ENCODE data around the gene PRELID1. TPM values are rescaled to one million over a fixed set of nuclear protein-coding genes. Genes with fewer than 3 reads are reported as not detected.

The PRELID1 gene
- total and polyA plus RNA-seq, 10 of the 15 experiments (the other 5 are each of a cell fraction or from before 2014, with no cell fraction given): 30.9 to 584 (median 254) TPM

- TF ChIP-seq USF2 (IDR thresholded peaks at IDR 0.05; ENCODE audit: borderline replicate concordance, low read depth, low read length): no peak
- TF ChIP-seq RB1 (IDR thresholded peaks at IDR 0.05; ENCODE audit: borderline replicate concordance): no peak
- TF ChIP-seq RCOR1 (conservative IDR thresholded peaks at IDR 0.05; ENCODE audit: low read depth, low read length): no peak
- no peak for TF ChIP-seq NR2F1 (conservative IDR thresholded peaks at IDR 0.05)
- TF ChIP-seq ASH2L (IDR thresholded peaks at IDR 0.05; ENCODE audit: borderline replicate concordance, low read depth): no peak
- no peak for TF ChIP-seq POLR2A (IDR thresholded peaks at IDR 0.05; ENCODE audit: low read depth, low read length)
Observed at GRCh38 chr5:177296581-177296980, 7.0 kb upstream of the PRELID1 start (continued).

GRCh38 chr5:177297922-177298321, 5.7 kb upstream of the PRELID1 start:
- H3K79me2 ChIP-seq (ENCODE audit: control insufficient read depth, insufficient read depth, low read length): peaks cover 13% of the 10 kb centered on the region
- no peaks in the 10 kb centered on the region for H3K27me3 ChIP-seq (replicated peaks in 1 of 2; ENCODE audit: control insufficient read depth in 2 of 2, insufficient read depth in 2 of 2, low read length in 1 of 2)
- H3K9me3 ChIP-seq (replicated peaks; ENCODE audit: control insufficient read depth, insufficient read depth, low read length): no peaks in the 10 kb centered on the region
- POLR2A ChIA-PET: no interaction called here
- SMC1A ChIA-PET (ENCODE audit: uncharacterized antibody, unreplicated experiment): interaction anchor here (1.0 to 1.9 kb wide), 4 partner anchors 12 to 184 kb away, joined by 3 to 6 read pairs (median 4); no protein-coding TSS in a partner anchor
- no peak overlapping the region for H3K4me2 ChIP-seq (ENCODE audit: control insufficient read depth, insufficient read depth)
- WGBS (ENCODE audit: insufficient coverage, insufficient replicate concordance, low lambda C conversion rate, missing lambda C conversion rate): 96% methylated on average over 2 of the region's 2 CpGs
- FAIRE-seq: no peak
- no TSS peak for BruUV-seq (replicated peaks)
- no peak for TF ChIP-seq NR2C2 (IDR thresholded peaks at IDR 0.05; ENCODE audit: borderline replicate concordance, control insufficient read depth, insufficient read length, low read depth)
- no peak for TF ChIP-seq PKNOX1 (IDR thresholded peaks at IDR 0.05)
- no peak for TF ChIP-seq BCL3 (IDR thresholded peaks at IDR 0.05; ENCODE audit: borderline replicate concordance, insufficient read depth, low read depth, low read length, poor library complexity, severe bottlenecking)
- no peak for TF ChIP-seq NR2C1 (IDR thresholded peaks at IDR 0.05)
- no peak for TF ChIP-seq DPF2 (IDR thresholded peaks at IDR 0.05)
- no peak for TF ChIP-seq USF1 (IDR thresholded peaks at IDR 0.05; ENCODE audit: borderline replicate concordance, extremely low read length, insufficient read depth, low read depth, low read length)
- no peaks in the 10 kb centered on the region for H4K20me1 ChIP-seq (ENCODE audit: control insufficient read depth, insufficient read depth)
- peaks cover 19 to 27% of the 10 kb centered on the region in 2 experiments for H3K36me3 ChIP-seq (ENCODE audit: control insufficient read depth in 2 of 2, insufficient read depth in 2 of 2, low read length in 1 of 2)
- RAD21 ChIA-PET (ENCODE audit: unreplicated experiment): no interaction called here
- no peak for DNase-seq (ENCODE audit: low read depth, low spot score)
- no peak overlapping the region for H3K27ac ChIP-seq (ENCODE audit: control insufficient read depth, insufficient read depth)
- no peak for ATAC-seq
- no peak overlapping the region for H2AFZ ChIP-seq (ENCODE audit: control insufficient read depth, low read depth, low read length)
- in situ Hi-C loops (cut with MboI) (loop anchor here (5.0 kb wide), 1 partner anchor 181 kb away; no protein-coding TSS in a partner anchor), intact Hi-C loops (cut with micrococcal nuclease; ENCODE audit: unreplicated experiment) (no loop called here)
- no peak overlapping the region for H3K4me3 ChIP-seq
- peaks cover 43% of the 10 kb centered on the region for H3K4me1 ChIP-seq (ENCODE audit: control insufficient read depth, insufficient read depth, low read length)
- no peak overlapping the region for H3K9ac ChIP-seq (ENCODE audit: control insufficient read depth, insufficient read depth, low read length)
- CTCF ChIA-PET: interaction anchor here (0.6 to 4.6 kb wide), 4 partner anchors 12 to 508 kb away, joined by 3 to 25 read pairs (median 12); no protein-coding TSS in a partner anchor
